Measurements from ENCODE around the gene ASIC2.

Gene ASIC2

DNA sequence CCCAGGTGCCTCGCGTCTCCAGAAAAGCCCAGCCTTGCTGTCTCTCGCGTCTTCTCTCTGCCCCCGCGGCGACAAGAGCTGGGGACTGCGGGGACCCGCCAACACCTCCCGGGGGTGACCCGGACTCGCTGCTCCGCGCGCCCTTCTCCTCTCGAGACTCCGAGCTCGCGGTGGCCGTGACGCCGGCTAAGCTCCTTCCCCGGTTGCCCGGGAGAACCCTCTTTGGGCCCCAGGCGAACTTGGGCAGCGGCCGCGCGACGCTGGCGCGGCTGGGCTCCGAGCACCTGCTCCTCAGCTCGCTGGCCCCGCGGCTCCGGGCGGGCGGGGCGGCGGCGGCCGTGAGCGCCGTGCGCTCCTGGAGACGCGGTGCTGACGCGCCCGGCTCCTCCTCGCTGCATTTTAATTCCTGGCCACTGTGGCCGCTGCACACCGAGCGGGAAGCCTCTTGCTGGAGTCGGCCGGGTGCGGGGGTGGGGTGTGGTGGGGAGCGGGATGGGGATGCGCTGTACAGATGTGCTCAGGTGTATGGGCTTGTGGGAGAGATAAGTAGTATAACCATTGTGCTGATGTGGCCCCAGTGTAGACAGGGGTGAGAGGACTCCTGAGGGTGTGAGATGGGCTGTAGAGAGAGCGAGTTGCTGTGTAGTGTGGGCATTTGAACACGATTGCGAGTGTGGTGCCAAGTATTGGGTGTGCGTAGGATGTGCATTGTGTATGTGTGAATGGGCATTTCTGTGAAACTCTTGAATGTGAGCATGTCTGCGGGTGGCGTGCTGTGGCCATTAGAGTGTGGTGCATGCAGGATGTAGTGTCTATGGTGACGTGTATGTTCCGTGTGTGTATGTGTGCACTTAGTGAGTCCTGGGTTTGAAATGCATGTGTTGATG lies at the start of gene ASIC2:
Gene ASIC2 (minus strand): TSS at position 315 of the 887 bp plus-strand sequence.
- no peak for DNase-seq

GRCh38 chr17:33342025-33342424 lies 48.9 kb upstream of the ASIC2 start:
- DNase-seq, result peak; percentile 37

DNA sequence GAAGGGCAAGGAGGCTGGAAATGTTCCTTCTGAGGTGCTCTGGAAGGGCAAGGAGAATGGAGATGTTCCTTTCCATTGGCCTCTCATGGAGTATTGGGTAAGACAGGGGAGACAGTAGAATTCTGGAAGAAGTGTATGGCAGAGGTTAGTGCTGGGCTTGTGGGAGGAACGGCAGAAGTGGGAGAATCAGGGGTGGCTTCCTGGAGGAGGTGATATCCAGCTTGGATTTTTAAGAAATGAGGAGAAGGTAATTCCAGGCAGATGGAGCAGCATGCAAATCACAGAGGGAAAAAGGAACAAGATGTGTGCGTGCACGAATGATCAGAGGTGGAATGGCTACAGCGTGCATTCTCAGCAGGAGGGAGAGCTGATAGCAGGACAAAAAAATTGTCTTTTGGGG lies 45.1 kb upstream of the ASIC2 start:
- no peak for DNase-seq

DNA sequence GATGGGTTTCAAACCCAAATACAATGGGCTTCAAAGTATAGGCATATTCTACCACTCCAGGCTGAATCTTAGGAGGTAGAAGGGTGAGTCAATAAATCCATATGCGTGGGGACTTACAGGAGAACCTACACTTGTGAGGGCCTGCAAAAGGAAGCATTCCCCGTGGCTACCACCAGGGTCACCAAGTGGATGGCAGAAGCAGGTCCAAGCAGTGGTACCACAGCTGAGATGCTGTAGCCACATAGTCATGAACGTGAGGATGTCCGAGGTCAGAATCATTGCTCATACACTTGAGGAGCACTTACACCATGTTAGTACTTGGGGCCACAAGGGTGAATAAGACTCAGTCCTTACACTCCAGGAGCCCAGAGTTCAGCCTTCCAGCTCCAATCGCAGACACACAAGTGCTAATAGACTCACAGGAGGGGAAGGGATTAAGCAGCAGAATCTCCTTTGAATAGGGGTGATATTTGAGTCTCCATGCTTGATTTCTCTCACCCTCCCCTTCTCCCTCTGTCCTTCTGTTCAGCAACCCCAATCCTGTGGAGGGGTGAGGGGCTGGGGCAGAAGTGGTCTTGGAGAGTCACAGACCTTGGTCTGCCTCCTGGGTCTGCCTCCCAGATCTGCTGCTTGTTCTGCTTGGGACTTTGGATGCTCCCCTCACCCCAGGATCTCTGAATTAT lies 42.5 kb upstream of the ASIC2 start:
- DNase-seq, result no peak

- DNase-seq, result no peak
Observed at GRCh38 chr17:33334703-33335102, 41.6 kb upstream of the ASIC2 start.

GRCh38 chr17:33330877-33331276 lies 37.8 kb upstream of the ASIC2 start:
- no peak for DNase-seq

DNA sequence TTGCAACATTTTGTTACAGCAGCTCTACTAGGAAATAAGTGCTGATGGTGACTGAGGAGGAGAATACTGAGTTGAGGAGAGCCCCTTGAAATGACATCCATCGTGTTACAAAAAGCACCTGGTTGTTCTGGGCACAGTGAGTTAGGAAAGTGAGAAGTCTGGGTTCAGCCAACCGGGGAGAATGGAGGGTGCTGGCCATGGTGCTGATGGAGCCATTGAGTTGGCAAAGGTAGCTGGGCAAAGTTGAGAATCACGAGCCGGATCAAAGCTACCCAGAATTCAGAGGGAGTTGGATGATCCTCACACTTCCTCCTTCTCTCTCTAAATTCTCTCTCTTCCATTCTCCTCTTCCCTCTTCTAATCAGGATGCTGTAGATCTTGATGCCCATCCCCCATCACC lies 35.0 kb upstream of the ASIC2 start:
- DNase-seq, result no peak

- no peak for DNase-seq
Observed at GRCh38 chr17:33324736-33325135, 31.6 kb upstream of the ASIC2 start.

GRCh38 chr17:33322063-33322462 lies 29.0 kb upstream of the ASIC2 start:
- DNase-seq, result no peak

GRCh38 chr17:33318241-33318640 lies 25.1 kb upstream of the ASIC2 start:
- no peak for DNase-seq

GRCh38 chr17:33316746-33317145 lies 23.7 kb upstream of the ASIC2 start:
- DNase-seq, result no peak

- DNase-seq, result no peak
Observed at GRCh38 chr17:33310296-33310695, 17.2 kb upstream of the ASIC2 start.

DNA sequence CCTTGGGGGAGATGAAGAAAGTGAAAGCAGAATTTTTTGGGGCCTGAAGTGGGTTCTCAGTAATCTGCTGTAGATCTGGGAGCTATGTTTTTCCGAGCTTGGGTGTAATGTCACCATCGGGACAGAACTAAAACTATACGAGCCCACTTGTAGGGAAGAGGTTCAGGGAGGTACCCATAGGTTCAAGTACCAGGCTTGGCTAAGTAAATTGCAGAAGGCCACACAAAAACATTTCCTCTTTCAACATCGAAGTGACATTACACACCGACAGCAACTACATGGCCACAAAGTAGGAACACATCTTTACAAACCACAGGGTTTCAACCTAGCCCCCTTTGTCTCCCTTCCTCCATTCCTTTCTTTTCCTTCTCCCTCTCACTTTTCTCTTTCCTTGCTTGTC lies 10.2 kb upstream of the ASIC2 start:
- no peak for DNase-seq

DNA sequence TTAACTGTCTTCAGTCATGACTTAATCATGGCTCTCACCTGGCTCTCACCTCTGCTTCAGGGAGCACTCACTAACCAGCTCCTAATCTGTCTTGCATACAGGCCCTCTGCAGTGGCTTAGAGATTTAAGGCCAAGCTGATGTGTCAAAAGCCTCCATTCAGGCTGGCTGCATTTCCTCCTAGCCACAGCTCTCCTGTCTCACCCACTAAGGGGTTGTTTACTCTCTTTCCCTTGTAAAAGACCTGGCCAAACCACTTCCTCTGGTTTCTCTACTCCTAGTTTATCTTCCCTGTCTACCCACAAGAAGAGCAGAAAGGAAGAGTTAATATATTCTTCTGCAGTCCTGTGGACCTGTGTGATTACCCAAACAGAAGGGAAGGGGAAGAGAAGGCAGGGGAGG lies 9.3 kb upstream of the ASIC2 start:
- no peak for DNase-seq

GRCh38 chr17:33300241-33300640 lies 7.1 kb upstream of the ASIC2 start:
- DNase-seq, result no peak

DNA sequence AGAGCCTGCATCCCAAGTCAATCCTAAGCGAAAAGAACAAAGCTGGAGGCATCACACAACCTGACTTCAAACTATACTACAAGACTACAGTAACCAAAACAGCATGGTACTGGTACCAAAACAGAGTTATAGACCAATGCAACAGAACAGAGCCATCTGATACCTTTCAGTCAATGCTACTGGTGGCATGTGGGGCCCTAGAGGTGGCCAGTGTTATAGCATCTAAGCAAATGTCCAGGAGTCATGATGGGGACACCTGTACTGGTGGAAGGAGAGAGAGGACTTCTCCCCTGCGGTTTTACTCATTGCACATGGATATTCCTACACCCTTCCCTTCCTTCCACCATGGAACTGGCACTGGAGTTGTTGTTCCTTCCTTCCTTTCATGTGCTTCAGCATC lies 6.0 kb upstream of the ASIC2 start:
- no peak for DNase-seq

- no peak for DNase-seq
Observed at GRCh38 chr17:33297643-33298042, 4.5 kb upstream of the ASIC2 start.

DNA sequence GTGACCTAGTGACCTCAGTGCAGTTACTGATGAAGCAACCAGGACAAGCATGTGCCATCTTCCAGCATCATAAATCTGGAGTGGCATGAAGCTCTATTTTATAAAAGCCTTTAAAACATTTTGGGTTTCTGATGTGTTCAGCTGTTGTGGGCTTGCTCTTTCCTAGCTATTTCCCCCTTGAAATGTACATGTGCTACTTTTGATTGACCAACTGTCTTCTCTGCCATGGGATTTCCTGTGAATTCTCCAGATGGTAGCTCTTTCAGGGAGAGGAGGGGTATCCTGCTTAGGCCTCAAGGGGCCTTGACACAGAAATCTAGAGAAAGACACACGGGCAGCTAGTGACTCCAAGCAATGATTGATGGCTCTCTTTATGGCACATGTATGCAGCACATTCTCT lies 1.9 kb upstream of the ASIC2 start:
- DNase-seq, result no peak

- no peak for DNase-seq
Observed at GRCh38 chr17:33292201-33292980, 704 bp downstream of the ASIC2 start.

DNA sequence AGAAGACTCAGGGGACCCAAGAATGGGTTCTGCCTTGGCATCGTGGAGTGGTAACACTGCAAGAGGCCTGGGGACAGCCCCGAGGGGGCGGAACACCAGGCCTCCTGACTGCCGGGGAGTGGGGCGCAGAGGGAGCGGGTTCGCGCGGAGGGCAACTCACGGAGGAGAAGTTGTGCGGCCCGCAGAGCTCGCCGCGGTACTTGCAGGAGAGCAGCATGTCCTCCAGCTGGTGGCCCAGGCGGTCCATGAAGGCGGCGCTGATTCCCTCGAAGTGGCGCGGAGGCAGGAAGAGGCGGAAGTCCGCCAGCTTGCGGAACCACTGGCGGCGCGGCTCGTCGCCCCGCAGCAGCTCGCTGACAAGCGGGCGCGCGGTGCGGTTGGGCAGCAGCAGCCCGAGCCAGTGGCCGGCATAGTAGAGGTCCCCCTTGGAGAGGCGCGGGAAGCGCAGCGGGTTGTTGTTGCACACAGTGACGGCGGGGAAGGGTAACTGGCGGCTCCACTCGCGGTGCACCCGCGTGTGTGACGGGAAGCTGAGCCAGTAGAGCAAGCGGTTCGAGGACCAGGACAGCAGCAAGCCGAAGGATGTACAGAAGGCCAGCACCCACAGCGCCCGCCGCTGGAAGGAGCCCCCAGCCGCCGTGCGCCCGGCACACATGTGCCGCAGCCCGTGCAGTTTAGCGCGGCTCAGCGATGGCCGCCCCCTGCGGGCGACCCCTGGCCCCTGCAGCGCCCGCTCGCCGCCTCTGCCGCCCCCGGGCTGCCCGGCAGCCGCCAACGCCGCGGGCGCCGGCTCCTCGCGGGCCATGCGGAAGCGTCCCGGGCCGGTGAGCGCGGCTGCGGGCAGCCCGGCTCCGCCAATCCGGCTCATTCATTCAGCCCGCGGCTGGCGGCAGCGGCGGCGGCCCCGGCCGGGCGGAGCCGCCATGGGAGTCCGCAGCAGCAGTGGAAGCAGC lies 1.6 kb downstream of the ASIC2 start:
- DNase-seq, result no peak

- DNase-seq, result no peak
Observed at GRCh38 chr17:33290253-33290652, 2.8 kb downstream of the ASIC2 start.

GRCh38 chr17:33288954-33289353 lies 4.1 kb downstream of the ASIC2 start:
- no peak for DNase-seq

Measured in suppressor macrophage treated with lipopolysaccharide for 4 hours (primary cell).